CD4-positive, alpha-beta T cell treated with Interleukin-17A for 1 hour (primary cell): ENCODE results near the gene ACTRT2.

ENCODE experiments used
- DNase-seq: peaks from one replicate; pipeline ENCODE4 v3.0.0-alpha.2; 2020

ACTRT2 gene

DNA sequence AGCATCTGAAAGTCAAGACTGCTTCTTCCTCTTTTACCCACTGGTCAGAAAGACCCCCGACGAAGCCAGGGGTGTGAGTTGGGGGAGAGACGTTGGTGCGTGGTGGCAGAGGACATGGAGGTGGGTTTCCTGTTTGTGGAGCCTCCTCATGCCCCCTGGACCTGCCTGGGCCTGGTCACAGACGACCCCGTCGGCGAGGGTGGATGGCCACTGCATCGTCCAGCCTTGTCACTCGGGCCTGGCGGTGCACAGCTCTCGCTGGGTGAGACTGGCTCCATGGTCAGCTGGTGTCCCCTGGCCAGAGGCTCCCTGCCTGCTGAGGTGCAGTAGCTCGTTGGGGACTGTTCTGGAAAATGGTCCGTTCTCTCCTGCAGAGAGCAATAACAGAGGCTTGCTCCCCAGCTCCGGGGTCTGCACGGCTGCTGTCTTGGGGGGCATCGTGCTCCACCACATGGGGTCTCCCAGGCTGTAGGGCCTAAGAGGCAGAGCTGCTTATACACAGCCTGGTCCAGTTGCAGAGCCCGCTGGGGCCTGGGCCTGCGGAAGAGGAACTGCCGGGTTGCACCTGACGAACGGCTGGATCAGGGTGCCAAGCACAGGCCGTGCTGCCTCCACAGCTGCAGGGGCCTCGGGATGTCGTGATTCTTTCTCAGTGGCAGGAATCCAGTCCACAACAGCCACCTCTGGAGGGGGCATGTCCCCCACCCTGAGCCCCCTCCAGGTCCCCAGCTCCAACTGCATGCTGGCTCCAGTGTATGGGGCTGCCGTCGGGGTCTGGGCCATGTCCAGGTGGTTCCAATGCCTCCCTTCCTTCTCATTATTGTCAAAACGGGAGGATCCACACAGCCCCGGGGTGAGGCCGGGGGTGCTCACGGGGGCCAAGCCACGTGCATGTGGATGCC, 18.0 kb upstream of the ACTRT2 start:
- DNase-seq = no peak

DNA sequence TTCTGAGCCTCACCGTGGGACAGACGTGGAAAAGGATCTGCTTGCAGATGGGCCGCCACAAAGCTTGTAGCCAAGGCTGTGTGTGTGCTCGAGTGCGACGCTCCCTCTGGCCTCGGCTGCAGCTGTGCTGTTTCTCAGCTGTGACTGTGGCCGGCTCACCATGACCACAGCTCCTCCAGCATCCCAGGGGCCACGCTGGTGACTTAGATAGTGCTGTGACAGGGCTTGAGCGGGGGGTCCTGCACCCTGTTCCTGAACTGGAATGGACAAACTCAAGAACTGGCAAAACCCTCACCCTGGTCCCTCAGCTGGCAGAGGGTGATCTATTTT, 17.4 kb upstream of the ACTRT2 start:
- DNase-seq = no peak

DNA sequence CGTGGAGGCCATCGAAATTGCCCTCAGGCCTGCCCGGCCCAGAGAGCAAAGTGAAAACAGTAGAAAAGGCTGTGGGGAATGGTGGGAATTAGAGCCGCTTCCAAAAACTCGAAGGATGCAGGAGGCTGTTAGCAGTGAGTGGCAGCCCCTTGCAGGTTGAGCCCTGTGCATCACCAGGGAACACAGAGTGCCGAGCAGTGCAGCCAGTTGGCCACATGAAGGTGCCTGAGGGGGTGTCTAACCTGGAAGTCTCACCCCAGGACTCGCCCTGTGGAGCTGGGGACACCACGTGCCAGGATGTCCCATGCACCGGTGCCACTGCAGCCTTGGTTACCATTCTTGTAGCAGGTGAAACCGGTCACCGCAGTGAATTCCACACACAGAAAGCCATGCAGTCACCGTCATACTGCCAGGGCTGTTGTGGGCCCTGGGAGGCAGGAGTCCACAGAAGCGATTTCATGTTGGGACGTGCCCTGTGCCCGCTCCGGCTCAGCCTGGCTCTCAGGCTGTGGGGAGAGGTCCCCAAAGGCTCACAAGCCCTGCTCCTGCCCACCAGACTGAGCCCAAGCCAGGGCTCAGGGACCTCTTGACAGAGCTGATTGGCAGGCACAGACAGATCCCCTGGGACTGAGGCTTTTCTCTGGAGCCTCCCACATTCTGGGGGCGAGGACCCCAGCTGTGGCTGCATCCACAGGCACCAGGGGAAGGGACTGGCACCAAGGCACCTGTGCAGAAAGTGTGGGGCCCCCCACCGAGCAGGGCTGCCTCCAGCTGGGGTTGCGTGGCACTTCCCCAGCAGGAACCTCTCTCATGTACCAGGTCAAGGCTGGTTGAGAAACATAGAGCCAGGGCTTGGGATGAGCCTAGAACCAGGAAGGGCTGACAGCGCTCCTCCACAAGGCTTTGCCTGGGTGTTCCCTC, 16.7 kb upstream of the ACTRT2 start:
- no peak for DNase-seq

DNA sequence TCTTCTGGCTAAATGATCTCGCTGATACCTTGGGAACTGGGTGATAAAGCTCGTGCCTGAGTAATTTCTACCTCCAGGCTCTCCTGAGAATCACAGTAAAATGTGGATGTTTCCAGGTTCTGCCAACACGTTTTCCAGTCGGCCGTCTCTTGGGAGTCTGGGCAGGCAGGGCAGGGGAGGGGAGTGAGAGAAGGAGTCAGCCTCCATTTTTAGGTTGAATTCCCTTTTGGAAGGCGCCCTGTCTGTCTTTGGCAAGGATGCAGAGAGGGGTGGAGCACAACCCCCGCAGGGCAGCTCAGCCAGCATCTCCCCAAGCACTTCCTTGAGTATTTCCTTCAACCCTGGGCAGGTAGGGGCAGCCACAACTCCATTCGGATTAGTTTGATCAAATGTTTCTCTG, 15.5 kb upstream of the ACTRT2 start:
- DNase-seq = no peak

DNA sequence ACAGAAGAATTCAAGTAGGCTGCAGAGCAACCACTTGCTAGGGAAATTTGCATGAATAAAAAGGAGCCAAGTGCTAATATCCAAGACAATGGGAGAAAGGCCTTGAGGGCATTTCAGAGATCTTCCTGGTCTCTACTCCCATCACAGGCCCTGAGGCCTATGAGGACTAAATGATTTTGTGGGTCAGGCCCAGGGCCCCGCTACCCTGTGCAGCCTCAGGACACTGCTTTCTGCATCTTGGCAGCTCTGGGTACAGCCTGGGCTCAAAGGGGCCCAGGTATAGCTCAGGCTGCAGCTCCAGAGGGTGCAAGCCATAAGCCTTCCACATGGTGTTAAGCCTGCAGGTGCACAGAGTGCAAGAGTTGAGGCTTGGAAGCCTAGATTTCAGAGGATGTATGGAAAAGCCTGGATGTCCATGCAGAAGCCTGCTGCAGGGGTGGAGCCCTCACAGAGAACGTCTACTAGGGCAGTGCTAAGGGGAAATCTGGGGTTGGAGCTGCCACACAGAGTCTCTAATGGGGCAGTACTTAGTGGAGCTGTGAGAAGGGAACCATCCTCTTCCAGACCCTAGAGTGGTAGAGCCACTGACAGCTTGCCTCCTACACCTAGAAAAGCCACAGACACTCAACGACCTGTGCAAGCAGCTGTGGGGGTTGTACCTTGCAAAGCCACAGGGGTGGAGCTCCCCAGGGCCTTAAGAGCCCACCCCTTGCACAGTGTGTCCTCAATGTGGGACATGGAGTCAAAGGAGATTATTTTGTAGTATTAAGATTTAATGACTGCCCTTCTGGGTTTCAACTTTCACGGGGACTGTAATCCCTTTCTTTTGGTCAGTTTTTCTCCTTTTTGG, 13.7 kb upstream of the ACTRT2 start:
- no peak for DNase-seq

DNA sequence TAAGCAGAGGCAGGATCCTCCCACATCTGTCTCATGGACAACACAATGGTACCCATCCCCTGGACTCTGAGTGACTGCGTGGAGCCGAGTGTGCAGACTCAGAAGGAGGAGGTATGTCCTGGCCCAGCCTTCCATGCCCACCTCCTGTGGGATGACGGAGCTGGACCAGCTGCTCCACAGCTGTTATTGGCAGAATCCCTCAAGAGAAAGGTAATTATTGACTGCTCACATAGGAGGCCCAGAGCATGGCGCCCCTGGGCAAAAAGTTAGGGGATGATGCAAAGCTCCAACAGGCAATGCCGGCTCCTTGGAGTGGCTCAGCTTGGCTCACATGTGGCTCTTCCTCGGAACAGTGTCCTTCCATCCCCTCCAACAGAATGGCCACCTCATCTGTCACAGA, 12.2 kb upstream of the ACTRT2 start:
- no peak for DNase-seq

DNA sequence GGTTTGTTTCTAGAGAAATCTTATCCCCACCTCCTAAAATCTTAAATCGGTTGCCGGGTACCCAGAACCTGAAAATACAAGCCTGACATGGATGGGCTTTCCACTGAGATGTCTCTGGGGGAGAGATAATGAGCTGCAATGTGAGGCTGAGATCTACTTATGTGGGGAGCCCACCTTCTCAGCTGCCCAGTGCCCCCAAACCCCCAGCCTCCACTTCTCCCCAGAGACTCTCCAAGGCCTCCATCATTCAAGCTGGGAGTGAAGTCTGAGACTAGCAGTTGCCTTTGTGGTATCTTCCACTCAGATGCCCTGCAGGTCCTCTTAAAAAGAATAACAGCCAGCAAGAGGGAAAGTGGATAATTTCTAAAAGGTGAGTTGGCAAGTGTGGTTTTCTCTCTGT, 11.7 kb upstream of the ACTRT2 start:
- no peak for DNase-seq

DNA sequence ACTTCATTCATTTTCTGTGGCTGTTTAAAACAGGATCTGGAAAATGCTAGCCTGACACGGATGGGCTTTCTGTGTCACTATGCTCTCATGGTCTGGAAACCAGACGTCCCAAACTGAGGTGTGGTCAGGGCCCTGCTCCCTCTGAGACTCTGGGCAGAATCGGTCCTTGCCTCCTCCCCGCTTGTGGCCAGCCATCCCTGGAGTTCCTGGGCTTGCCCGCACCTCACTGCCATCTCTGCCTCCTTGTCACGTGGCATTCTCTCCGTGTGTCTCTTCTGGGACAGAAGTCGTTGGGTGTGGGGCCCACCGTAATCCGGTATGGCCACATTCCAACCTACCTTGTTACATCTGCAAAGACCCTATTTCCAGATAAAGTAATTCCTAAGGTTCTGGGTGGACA, 10.1 kb upstream of the ACTRT2 start:
- no peak for DNase-seq

DNA sequence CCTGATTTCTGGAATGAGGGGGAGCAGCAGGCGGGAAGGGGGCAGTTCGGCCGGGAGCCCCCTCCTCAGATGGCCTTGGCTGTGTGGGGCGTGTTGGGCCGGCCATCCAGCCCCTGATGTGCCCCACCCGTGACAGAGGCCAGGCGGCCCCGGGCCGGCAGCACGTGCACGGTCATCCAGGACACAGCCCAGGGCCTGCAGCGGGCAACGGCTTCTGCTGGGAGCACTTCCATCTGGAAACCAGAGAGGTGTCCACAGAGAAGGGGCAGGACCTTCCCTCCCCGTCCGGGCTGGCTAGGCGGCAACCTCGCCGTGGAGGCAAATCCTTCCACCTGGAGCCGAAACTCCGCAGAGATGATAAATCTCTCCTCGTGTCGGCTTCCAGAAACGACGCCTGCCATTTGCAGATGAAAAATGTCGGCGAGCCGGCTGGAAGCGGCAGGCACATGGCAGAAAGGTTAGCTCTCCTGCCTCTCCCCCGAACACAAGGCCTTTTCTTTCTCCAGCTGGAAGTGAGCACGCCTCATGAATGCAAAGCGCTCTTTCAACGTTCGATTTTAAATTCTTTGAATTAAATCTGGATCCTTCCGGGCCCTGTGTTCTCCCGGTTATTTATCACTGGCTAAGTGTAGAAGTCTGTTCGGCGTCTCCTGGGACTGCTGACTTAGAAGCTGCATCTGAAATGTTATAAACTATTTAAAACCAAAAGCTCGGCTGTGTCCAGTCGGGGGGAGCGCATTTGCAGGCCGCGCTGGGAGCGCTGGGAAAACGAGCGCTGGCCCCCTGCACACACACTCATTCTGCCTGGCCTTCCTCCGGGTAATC, 9.4 kb upstream of the ACTRT2 start:
- no peak for DNase-seq

DNA sequence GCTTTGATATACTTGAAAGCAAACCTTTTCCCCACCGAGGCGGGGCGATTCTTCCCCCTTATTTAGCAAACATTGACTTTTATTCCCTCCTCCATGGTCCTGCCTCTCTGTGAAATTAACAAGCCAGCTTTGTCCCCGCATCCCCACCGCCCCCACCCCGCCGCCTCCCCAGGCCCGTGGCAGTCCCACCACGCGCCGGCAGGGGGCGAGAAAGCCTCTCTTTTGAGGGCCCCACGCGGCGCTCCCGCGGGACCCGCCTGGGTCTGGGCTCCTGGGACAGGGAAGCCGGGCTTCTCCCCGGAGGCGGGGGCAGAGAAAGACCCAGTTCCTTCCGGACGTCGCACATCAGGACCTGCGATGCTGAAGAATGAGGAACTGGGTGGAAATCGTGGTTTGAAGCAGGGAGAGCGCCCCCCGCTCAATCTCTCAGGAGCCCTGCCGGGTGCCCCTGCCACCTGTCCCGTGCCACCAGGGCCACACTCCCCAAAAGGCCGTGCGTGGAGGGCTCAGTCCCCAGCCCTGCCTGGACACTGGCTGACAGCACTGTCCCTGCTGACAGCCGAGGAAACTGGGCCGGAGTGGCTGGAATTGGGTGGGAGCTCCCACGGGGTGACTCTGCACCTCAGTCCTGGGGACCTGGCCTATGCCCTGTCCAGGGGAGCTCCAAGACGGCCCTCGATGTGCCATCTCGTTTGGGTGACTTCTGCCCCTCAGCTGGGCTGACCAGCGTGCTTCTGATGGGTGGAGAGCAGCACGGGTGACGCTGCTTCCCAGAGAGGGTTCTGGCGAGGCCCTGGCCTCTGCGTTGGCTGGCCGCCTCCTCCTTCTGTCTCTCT, 8.6 kb upstream of the ACTRT2 start:
- DNase-seq = peak; percentile 20

DNA sequence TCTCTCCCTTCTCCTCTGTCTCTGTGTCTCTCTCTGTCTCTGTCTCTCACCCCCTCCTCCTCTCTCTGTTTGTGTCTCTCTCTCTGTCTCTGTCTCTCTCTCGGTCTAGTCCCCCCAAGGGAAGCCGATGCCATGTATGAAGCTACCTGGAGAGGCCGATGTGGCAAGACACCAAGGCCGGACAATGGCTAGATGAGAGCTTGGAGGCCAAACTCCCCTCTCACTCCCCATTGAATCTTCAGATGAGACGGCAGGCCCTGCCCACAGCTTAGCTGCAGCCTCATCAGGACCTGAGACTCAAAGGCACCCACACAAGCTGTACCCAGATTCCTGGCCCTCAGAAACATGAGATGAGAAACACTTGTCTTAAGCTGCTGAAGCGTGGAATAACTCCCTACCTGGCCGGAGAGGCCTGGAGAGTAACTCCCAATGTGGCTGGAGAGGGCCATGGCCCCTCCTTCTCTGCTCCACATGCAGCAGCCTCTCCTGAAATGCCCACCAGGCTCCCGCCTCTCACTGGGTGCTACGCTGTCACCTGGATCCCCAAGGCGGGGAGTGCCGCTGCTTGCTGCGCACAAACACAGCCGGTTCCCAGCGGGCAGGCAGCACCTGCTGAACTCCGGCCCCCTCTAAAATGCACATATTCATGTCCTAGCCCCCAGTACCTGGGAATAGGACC, 7.8 kb upstream of the ACTRT2 start:
- DNase-seq = no peak

DNA sequence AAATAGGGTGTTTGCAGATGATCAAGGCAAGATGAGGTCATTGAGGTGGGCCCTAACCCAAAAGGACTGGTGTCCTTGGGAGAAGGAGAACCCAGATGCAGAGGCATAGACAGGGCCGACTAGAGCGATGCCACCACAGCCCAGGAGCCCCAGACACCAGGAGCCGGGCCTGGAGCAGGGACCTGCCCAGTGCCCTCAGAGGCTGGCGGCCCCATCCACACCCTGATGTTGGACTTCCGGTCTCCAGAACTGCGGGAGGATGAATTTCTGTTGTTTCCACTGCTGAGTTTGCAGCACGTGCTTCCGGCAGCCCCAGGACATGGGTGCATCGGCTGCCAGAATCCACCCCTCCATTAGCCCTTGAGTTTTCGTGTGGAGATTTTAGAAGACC, 7.2 kb upstream of the ACTRT2 start:
- no peak for DNase-seq

DNA sequence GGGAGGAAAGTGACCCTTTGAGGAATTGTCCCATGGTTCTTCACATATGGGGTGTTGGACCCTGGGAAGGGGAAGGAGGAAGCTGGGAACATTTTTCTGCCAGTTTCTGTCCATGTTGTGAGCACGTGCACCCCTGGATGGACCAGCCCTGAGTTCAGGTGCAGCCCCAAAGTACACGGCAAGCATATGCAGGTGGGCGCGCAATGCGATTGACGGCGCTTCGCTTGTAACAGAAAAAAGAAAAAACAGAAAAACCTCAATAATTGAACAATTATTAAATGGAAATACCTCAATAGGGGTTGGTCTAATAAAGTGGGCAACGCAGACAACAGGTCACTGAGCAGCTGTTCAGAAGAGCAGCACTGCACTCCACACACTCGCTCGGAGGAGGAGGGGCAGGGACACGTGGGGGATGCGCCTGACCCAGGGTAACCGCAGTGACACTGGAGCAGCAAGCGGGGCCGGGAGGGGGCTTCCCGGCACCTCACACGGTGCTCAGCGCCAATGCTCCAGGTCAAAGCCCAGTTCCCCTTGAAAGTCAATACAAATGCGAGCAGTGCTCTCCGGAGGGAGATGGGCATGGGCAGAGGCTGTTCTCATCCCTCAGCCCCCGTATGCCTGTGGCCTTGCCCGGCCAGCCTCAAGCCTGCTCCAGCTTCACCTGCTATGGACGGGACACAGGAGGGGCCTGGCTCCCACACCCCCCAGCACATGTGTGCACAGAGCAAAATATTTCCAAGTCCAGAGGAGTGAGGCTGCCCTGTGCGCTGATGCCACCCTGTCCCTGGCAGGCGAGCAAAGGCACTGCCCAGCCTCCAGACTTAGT, 6.6 kb upstream of the ACTRT2 start:
- DNase-seq = no peak

DNA sequence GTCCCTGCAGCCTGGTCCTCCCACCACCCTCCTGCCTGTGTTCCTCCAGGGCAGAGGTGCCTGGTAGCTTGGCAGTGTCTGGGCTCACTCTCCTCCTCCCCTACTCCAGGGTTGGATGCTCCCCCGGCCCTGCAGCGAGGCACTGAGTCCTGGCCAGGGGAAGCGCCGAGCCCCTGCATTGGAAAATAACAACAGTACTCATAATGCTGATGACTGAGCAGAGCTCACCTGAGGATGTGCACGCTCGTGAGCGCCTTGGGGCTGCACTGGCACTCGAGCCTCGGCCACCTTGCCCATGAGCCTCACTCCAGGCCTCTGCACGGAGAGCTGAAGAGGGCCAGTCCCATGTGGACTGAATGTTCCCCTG, 6.0 kb upstream of the ACTRT2 start:
- DNase-seq = no peak

DNA sequence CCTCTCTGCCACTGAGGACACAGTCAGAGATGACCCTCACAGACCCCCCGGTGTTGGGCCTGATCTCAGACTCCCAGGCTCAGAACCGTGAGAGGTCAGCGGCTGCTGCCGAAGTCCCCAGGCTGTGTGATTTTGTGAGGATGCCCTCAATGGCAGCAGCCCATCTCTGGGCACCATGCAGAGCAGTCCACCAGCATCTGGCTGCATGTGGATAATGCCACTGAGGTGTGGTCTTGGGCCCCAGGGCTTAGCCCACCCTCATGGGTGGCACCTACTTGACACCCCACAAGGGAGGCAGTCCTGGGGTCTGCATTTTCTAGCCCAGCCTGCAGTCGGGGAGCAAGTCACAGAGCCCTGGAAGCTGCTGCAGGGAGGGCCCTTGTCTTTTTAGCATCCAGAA, 5.5 kb upstream of the ACTRT2 start:
- DNase-seq = no peak

DNA sequence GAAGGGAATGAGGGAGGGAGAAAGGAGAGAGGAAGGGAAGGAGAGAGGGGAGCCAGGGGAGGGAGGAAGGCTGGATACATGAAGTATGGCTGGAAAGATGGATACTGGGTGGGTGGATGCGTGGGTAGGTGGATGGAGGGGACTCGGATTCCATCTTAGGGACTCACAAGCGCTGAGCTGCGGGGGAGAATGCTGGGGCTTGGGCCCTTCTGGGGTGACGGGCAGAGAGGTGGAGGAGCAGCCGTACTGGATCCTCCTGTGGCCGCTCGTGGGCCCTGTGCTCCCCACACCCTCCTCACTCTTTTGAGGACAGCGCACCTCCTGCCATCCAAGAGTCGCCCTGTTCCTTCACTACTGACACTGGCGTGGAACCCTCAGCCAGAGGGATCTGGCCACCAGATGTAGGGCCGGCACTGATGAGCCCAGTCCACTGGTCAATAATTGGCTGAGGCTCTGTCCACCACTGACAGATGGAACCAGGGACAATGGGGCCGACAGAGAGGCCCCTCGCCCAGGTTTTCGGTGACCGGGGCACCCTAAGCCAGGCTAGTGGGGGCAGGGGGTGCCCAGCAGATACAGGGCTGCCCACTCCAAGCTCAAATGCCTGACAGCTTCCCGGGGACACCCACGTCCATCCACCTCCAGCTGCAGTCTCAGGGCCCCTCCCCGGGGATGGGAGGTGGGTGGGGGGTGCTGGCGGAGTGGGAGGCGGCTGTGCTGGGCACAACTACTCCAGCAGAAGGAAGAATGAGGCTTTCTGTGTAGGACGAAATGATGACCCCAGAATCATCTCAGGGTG, 4.4 kb upstream of the ACTRT2 start:
- no peak for DNase-seq

DNA sequence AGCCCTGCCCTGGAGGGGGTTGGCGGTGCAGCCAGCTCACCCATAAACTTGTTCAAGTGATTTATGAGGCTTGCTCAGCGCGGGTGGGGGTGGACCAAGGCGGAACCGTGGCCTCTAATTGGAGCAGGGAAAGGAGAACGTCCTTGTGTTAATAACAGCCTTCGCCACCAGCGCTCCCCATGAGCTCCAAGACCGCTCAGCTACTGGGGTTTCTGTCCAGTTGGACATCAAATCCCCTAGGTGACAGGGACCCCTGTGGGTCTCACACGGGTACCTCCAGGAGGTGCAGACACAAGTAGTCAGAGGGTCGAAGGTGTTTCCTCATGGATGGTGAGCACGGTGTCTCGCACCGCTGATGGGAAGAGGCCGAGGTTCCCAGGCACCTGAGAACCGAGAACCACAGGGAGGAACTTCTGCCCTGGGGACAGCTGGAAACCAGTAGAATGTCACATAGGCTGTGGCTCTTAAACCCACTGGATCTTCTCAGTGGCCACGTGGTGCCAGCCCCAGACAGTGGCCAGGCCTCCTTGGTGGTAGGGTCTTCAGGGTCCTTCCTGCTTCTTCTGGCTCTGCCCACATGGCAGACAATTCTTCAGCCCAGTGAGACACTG, 3.7 kb upstream of the ACTRT2 start:
- no peak for DNase-seq

DNA sequence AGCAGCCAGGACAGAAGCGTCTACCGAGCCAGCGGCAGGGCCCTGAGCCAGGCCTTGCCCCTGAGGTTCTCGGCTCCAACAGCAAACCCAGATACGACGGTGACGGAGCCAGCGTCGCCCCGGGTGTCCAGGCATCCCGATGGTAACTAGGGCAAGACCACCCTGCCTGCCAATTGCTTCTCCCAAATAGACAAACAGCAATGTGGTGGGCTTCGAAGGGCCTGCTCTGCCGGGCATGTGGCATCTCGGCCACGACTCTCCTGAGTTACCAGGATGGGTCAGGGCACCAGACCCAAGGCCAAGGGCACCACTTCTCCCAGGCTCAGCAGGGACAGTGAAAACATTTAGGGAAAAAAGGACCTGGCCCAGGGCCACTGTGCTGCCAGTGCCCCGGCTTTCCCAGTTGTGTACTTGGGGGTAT, 3.2 kb upstream of the ACTRT2 start:
- DNase-seq = no peak

DNA sequence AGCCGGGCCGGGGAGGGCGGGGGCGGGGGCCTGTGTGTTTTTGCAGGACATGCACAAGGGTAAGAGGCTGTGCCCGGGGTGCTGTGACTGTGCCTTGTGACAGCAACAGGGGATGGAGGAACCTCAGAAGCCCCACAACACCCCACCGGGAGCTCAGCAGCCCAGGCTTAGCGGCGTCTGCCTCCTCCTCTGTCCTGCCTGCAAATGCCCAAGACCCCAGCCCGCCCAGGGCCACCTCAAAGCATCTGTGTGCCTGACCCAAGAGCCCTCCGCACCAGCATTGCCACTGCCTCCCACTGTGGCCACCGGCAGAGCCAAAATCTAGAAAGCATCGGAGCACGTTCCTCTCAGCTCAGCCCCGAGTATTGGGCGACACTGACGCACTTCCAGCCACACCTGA, 2.7 kb upstream of the ACTRT2 start:
- no peak for DNase-seq
